MM.1S (cell line): ENCODE measurements around the gene HSD17B4.
"Not testable (repeated sequence)": the region's sequence is repeated elsewhere in the genome, so short reads cannot be mapped to it uniquely, and the experiment has no call there.

ENCODE experiments used
- EZH2 ChIP-seq: fragments of 300-600 bp; sonication (generic); optimal IDR thresholded peaks from 2 replicates; pipeline ENCODE3; 2017; ENCODE audit warnings: low read depth, mild to moderate bottlenecking, antibody characterized with exemption, low read length, mixed read lengths
- EZH2phosphoT487 ChIP-seq: fragments of 300-600 bp; sonication (generic); IDR thresholded peaks from 2 replicates; pipeline ENCODE4 v1.6.1; 2018; ENCODE audit warnings: antibody characterized with exemption, low read length
- TF ChIP-seq, protein P1 (sequence below): fragments of 300-600 bp; sonication (generic); IDR thresholded peaks from 2 replicates; pipeline ENCODE4 v1.5.1; 2016; ENCODE audit warnings: antibody characterized with exemption, low read length, mixed read lengths

DNA sequence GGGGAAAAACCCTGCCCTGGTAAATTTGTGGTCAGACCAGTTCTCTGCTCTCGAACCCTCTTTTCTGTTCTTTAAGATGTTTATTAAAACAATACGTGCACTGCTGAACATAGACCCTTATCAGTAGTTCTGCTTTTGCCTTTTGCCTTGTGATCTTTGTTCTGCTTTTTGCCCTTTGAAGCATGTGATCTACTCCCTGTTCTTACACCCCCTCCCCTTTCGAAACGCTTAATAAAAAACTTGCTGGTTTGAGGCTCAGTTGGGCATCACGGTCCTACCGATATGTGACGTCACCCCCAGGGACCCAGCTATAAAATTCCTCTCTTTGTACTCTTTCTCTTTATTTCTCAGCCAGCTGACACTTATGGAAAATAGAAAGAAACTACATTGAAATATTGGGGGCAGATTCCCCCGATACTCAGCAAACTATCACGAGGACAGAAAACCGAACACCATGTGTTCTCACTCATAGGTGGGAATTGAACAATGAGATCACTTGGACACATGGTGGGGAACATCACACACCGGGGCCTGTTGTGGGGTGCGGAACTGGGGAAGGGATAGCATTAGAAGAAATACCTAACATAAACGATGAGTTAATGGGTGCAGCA is 38.1 kb upstream of the HSD17B4 start:
- TF ChIP-seq, protein P1, sequence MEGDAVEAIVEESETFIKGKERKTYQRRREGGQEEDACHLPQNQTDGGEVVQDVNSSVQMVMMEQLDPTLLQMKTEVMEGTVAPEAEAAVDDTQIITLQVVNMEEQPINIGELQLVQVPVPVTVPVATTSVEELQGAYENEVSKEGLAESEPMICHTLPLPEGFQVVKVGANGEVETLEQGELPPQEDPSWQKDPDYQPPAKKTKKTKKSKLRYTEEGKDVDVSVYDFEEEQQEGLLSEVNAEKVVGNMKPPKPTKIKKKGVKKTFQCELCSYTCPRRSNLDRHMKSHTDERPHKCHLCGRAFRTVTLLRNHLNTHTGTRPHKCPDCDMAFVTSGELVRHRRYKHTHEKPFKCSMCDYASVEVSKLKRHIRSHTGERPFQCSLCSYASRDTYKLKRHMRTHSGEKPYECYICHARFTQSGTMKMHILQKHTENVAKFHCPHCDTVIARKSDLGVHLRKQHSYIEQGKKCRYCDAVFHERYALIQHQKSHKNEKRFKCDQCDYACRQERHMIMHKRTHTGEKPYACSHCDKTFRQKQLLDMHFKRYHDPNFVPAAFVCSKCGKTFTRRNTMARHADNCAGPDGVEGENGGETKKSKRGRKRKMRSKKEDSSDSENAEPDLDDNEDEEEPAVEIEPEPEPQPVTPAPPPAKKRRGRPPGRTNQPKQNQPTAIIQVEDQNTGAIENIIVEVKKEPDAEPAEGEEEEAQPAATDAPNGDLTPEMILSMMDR: not testable (repeated sequence)
- not testable (repeated sequence) for TF ChIP-seq EZH2, EZH2phosphoT487
